SKM-1 (cell line): ENCODE results near the gene SCIN.
"Not testable (repeated sequence)": the region's sequence is repeated elsewhere in the genome, so short reads cannot be mapped to it uniquely, and the experiment has no call there.

Source experiments
- DNase-seq: peaks from one replicate; lab custom pipeline; 2025; ENCODE audit not compliant: unreplicated experiment; lab: John Stamatoyannopoulos, UW

SCIN gene

DNA sequence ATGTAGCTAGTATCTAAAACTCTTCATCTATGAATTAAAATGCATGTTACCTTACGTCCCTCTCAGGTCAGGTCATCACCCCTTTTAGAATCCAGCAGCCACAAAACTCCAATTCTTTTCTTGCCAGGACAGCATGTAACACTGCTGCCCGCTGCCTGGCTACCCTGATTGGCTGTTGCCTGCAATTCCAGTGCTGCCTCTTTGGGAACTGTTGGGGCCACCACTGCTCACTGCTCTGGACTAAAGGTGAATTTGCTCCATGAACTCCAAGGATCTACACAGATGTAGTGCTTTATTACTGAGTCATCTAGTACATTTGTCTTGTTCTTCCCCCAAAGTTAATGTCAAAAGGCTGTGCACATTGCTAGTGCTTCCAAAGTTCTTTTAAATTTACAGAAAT is 40.4 kb downstream of the SCIN start:
- DNase-seq = no peak

DNA sequence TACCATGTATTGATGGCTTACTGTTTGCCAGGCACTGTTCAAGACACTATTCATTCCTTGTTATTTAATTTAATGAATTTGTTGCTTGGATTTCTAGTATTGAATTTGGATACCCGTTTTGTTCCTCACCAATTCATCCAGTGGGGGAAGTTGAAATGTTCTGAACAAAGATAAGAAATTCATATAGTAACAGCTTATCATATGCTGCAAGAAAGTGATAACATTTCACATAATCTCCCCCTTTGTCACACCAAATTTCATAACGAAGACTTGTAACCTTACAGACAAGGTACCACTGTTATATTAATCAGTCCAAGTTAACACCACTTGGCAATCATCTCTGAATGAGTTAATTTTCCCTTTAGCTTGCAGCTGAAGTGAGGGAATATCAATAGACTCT is 42.1 kb downstream of the SCIN start:
- no peak for DNase-seq

DNA sequence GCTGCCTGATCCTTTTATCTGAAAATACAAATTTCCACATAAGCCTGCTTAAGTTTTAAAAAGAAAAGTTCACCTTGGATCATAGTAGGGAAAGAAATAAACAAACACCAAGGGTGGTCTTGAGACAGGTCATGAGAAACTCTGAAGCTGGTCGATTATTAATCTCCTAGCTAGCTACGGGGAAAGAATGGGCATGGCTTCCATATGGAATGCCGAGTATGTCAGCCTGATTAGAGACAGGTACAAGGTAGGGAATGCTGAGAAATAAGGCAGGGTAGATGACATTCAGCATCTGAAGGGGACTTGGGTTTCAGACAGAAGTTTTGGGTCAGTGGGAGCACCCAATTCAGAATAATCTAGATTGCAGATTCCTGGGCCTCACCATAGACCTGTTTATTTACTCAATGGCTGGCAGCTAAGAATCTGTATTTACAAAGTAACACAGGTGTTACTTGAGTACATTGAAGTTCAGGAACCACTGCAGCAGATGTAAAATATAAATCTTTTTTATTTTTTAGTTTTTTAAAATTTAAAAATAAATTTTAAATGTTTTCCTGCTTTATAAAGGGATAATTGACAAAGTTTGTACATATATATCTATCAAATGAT is 49.0 kb downstream of the SCIN start:
- DNase-seq = no peak

DNA sequence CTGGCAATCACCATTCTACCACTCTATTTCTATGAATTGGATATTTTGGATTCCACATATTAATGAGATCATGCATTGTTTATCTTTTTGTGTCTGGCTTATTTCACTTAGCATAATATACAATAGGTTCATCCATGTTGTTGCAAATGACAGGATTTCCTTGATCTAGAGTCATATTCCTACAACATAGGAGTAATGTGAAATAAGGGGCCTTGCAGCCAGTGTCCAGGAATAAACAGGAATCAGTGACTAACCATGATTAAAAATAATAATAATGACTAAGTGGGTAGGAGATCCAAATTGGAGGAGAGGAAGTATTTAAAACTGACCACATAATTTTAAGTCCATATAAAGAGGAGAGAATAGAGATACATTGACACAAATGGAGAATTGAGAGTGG is 49.9 kb downstream of the SCIN start:
- no peak for DNase-seq

DNA sequence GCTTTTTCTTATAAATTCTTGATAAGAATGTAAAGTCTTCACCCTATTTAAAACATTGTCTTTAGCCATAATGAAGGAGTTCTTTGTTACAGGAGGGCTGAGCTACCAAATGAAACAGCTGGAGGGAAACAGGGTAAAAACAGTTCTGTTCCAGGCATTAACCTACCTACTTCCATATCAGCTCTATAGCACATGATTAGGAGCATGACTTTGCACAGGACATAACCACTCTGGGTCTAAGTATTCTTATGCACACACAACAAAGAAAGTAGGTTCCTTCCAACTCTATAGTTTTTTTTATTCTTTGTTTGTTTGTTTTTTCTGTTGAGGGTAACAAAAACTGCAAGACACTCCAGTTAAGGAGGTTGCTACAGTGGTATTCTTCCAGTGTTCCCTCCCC is 52.7 kb downstream of the SCIN start:
- no peak for DNase-seq

DNA sequence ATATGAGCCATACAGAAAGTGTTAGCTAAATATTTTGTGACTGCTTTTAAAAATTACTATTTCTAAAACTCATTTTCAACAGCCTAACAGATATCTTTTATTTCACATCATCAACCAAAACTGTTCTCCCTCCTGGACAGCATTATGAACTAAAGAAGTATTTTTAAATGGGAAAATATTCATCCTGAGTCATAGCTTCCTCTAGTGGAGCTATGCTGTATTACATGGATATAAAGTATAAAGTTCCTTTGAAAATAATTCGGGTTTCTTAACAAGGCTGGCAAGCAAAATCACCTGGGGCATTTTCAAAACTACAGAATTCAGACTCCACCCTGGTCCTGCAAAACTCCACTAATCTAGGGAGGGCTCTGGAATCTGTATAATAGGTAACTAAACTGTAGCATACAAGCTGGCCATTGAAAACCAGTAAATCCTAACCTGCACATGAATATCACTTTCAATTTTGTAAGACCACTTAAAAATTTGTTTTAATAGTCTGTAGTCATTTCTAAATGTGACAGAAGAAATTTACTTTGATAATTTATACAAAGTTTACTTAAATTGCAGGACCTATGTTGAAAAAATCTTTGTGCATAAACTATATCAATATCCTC is 53.5 kb downstream of the SCIN start:
- DNase-seq = peak; percentile 29

DNA sequence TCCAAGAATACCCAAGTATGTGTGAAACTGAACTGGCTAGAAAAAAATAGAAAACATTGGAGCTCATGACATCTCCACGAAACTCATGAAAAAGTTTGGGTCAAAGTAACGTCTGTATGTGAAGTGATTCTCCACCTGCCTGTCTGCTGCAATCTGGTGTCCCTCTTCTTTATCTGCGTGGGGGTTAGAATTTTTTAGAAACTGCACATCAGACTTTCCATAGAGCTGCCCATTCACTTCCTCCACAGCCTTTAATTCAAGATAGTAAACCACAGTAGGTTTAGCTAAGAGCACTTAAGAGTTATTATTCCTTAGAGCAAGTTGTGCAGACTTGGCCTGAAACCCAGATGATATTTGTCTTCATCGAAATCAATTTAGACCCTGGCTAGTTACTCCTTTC is 55.3 kb downstream of the SCIN start:
- no peak for DNase-seq

DNA sequence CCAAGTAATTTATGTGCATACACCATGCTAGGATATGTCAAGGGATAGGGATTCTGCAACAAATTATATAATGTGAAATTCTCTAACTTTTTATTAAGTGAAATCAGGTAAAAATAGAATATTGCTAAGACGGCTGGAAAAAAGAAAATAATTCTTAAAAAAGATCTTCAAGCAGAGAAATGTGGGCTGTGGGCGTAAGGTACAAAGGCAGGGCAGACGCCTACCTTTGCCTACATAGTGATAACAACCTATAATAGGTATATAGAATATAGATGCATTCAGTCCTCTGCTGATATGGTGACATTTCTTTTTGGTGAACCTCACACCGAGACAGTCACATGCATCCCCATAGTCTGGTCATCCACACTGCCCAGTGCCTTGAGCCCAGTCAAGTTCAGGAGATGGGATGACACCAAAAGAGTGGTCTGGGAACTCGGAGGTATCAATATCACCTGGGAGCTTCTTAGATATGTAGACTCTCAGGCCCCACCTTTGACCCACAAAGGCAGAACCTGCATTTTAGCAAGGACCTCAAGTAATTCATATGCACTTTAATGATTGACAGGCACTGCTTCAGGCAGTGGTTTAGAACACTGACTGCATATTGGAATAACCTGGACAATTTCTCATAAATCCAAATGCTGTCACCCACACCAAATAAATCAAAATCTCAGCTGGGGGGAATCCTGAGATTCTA is 59.4 kb downstream of the SCIN start:
- no peak for DNase-seq

DNA sequence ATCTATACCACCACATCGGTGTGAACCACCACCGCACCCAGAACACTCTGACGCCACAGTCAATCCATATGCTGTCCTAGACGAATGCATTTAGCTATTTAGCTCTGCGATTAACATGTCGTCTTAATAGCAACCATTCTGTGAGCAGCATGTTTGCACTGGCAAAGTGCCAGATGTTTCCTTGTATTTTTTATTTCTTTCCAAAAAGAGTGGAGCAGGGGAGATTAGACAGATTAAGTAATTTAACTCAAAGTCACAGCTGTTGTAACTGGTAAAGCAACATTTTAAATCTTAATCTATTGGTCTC is 59.9 kb downstream of the SCIN start:
- DNase-seq = no peak

DNA sequence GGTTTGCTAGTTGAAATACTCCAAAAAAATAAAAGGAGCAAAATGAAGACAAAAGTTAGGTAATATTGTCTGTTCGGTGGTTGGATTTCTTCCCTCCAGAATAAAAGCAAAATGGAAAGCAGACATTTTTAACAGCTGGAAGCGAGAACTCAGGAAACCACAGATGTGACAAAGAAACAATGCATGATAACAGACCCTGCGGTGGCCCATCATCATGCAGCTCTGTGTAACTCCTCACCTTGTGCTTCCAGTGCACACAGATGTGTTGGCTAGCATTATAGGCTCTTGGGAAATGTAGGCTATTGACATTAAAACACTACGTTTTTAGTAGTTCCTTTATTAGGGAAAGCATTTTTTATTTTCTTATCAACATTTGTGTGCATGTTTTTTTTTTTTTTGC is 63.1 kb downstream of the SCIN start:
- no peak for DNase-seq

DNA sequence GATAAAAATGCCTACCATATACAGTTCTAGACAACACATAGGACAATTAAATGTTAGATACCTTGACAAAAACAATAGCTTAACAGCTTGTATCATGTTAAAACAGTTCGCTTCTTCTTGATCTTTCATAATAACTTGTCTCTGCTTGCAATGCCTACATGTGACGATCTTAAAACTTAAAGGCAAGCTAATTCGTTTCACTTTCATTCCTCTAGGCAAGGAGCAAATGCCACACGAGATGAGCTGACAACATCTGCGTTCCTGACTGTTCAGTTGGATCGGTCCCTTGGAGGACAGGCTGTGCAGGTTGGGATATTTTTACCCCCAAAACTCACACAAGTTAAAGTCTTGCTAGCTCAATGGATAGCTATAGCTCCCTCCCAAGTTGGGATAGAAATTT is 65.3 kb downstream of the SCIN start:
- no peak for DNase-seq

DNA sequence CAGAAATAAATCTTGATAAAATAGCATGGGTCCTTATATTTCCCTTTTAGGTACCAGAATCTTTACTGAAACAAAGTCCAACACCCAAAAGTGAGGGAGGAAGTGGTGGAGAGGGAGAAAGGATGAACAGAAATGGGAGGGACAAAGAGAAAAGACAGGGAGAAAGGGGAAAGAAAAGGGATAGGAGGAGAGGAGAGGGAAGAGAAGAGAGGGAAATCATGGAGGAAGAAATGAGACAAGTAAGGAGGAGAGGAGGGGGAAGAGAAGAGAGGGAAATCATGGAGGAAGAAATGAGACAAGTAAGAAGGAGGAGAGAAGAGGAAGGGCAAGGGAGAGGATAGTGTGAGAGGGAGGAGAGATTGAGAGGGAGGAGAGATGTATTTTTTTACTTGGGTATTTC is 66.8 kb downstream of the SCIN start:
- no peak for DNase-seq

DNA sequence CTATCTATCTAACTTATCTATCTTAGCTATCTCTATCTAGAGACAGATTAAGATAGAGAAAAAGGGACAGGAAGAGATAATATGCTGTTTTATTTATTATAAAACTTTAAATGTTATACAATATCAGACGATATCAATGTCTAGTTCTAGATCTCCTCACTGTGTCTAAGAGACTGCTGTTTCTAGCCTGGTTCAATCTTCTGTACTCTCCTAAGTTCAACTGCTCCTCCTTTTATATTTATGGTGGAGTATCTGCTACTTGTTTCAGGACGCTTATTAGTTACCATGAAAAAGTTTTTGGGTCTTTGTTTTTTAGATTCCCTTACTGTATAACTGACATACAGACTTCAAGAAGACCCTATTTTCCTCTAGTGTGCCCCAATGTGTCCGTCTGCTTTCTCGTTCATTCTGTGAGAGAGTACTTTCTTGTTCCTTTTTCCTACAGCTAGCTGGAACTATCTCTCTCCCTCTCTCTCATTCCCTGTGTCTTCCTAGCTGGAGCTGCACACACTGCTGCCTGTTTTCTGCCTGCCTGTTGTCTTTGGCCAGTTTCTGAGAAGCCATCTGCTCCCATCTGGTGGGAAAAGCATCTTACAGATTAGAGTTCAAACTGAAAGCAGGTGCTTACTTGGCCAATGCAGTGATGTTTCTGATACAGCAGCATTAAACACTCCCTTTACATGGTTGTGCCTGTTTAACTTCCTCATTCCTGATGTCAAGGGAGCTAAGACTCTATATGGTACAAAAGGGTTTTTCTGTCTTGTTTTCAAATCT is 67.5 kb downstream of the SCIN start:
- DNase-seq = peak; percentile 38

DNA sequence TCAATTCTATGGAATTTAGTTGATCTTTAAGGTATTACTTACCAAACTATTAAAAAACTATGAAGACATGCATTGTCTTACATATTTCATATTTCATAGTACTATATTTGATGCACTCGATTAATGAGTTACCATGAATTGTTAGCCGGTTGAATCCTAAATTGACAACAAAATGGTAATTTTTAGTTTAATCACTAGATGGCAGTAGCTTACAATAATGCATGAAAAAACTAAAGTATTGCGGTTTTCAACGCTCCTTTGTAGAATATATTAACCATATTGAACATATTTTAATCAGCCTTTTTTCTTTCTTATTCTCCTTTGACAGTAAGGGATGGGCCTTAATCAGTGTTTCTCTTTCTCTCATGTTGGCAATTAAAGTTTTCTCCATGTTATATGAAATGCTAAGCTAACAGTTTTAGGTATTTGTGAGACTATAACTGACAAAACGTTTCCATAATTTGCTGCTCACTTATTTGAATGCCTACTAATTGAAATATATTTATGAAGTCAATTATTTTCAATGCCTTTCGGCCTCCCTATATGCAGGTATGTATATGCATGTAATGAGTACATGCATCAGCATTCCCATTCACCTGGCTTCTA is 68.4 kb downstream of the SCIN start:
- DNase-seq = peak; percentile 27

DNA sequence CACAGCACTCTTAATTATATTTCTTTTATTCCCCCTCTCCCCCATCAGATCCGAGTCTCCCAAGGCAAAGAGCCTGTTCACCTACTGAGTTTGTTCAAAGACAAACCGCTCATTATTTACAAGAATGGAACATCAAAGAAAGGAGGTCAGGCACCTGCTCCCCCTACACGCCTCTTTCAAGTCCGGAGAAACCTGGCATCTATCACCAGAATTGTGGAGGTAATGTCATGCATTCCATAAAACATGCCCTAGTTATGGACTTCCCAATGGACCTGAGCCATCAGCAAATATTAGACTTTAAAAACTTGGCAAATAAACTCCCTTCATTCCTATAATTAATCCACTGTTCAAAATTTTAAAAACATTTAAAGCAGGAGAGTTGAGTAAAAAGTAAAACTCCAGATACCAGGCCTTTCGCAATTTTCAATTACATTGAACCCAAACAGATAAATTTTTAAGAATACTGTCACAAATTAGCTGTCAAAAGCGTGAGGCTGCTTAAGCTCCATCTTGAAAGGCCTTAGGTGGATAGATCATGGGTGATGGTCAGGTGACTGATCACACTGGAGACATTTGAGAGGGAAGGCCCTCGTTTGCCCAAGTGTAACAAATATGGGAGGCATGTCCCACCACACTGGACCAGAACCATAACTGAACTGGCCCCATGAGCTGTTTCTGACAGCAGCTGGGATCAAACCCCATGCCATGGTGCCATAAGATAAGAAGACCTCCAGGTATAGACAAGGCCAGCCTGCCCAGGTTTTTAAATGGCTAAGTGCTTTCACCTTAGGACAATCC is 70.0 kb downstream of the SCIN start:
- no peak for DNase-seq

DNA sequence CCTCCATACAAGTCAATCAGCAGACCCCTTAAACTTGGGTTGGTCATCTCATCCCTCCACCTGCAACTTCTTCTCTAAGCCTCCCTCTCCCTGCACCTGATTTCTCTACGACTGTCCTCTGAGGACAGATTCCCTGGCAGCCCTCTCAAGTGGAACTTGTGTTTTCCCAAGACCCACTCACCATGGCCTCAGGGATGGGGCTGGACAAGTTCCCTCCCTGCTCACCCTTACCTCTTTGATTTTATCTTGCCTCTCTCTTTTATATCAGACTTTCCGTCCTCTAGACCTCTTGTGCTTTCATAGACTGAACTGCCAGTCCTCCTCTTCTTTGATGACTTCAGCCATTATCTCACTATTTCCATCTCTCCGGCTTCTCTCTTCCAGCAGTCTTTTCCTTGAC is 70.7 kb downstream of the SCIN start:
- DNase-seq = no peak

DNA sequence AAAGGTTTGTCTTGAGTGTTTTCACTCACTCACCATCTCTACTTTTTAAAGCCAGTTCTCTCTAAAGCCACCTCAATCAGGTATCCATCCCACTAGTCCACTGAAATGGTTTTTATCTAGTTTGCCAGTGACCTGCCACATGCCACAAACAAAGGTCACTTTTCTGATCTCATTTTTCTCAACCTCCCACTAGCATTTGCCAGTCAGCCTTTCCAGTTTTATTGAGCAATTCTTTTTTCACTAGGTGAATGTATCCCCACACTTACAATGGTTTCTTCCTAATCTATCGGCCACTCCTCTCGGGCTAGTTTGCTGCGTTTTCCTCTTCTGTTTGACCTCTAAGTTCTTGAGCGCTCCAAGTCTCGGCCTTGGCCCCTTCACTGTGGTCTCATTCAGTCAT is 72.0 kb downstream of the SCIN start:
- DNase-seq = no peak

DNA sequence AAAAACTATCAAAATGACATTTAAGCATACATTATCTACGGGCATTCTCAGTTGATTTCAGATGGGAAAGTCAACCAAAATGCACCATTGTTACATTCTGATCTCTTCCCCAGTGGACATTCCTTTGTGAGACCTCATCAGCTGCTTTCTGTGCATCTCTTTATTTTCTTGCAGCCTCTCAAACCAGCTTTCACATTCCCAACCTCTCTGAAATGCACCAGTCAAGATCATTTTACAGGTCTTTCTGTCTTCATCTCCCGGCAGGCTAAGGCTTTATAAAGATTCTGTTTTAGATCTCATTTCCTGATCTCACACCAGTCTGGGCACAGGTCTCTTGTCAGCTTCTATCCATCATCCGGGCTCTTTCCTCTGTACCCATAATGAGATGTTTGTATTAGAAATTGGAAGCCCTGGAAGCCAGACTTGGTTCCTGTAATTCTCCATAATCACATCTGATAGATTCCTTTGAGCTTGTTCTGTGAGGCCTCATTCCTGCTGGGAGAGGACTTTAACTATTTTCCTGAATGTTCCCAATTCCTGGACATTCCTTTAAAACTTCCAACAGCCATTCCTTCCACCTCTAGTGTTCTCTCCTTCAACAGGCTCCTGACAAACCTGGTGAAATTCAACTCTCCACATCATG is 72.6 kb downstream of the SCIN start:
- no peak for DNase-seq

DNA sequence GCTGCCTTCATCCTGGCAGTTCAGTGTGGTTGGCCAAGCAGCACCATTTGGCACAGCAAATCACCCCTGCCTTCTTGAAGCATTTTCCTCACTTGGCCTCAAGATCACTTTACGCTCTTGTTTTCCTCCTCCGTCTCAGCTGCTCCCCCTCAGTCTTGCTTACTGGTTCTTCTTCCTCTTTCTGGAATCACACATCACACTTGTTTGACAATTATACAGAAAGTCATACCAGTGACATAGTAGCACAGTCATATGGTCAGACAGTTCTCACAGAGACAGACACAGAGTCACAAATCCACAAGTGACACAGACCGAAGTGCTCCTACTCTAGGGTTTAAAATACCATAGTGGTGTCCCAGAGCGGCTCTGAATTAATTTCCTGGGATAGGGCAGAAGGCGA is 73.1 kb downstream of the SCIN start:
- DNase-seq = no peak

DNA sequence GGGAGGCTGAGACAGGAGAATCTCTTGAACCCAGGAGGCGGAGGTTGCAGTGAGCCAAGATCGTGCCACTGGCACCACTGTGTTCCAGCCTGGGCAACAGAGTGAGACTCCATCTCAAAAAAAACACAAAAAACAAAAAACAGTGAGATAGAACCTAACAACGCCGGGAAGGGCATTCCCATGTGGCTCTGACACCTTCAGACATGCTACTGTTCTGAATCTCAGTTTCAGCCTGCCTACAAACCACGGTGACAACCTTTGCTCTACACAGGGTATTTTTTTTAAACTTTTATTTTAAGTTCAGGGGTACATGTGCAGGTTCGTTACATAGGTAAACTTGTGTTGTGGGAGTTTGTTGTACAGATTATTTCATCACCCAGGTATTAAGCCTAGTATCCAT is 74.7 kb downstream of the SCIN start:
- DNase-seq = not testable (repeated sequence)
